Stomach (tissue), 9 donors: ENCODE measurements around the gene DLX4. TPM values are rescaled to one million over a fixed set of nuclear protein-coding genes. Genes with fewer than 3 reads are reported as not detected.

ENCODE experiments used
- DNase-seq, 2 donors: peaks; one replicate each; pipeline versions ENCODE4 v3.0.0 to v3.0.0-alpha.2; 2013 to 2019
- H3K27ac ChIP-seq, 5 donors: fragments of 200-600 bp in 4 of 5; sonication (generic) in 4 of 5; one replicate each; pipeline ENCODE4 v1.5.1; 2013 to 2019; ENCODE audit warnings: mild to moderate bottlenecking in 1 of 5, moderate library complexity in 1 of 5
- H3K27me3 ChIP-seq, 3 donors: fragments of 200-600 bp; sonication (generic); one replicate each; pipeline ENCODE4 v1.5.1; 2017 to 2019; ENCODE audit warnings: mixed run types in 1 of 3
- H3K36me3 ChIP-seq, 4 donors: fragments of 200-600 bp; sonication (generic); 1 replicate in 3 of 4; 2 replicates in 1 of 4; pipeline ENCODE4 v1.5.1; 2016 to 2019
- H3K4me1 ChIP-seq, 4 donors: fragments of 200-600 bp; sonication (generic); one replicate each; pipeline ENCODE4 v1.5.1; 2016 to 2019
- H3K4me3 ChIP-seq, 4 donors: fragments of 200-600 bp; sonication (generic) in 3 of 4; one replicate each; pipeline ENCODE4 v1.5.1; 2016 to 2019; ENCODE audit warnings: mild to moderate bottlenecking in 1 of 4
- H3K9me3 ChIP-seq, 4 donors: fragments of 200-600 bp; sonication (generic); one replicate each; pipeline ENCODE4 v1.5.1; 2016 to 2019
- EP300 ChIP-seq: sonication (generic); formaldehyde crosslinking; IDR thresholded peaks from one replicate; pipeline ENCODE4 v1.6.1; 2017; ENCODE audit warnings: antibody characterized with exemption
- POLR2A ChIP-seq, 4 donors: fragments of 450-650 bp; IDR thresholded peaks; one replicate each; pipeline ENCODE4 v1.6.1; 2016; ENCODE audit warnings: antibody characterized with exemption in 4 of 4, control low read depth in 2 of 4, mild to moderate bottlenecking in 1 of 4, moderate library complexity in 1 of 4
- POLR2AphosphoS5 ChIP-seq, 3 donors: sonication (generic); formaldehyde crosslinking; IDR thresholded peaks; one replicate each; pipeline ENCODE4 v1.6.1; 2016; ENCODE audit warnings: antibody characterized with exemption in 3 of 3
- WGBS, 5 donors: extraction: QIAGEN DNeasy Blood & Tissue Kit in 3 of 5; methylation state at CpG; one replicate each; pipeline versions ENCODE4 v1.1.5 to v1.1.7; 2013 to 2018; 5-methylcytosine and 5-hydroxymethylcytosine counted together
- intact Hi-C: fragments of 100-400 bp; cut with DNase I; formaldehyde crosslinking; loops from one replicate; pipeline ENCODE4 v1.15.1; 2023; ENCODE audit warnings: low total_unique reads
- polyA plus RNA-seq, 3 donors: library from polyadenylated mRNA; stranded (reverse); fragments of 200-250 nt; gene quantifications; one replicate each; pipeline ENCODE4 v1.2.3, GENCODE V29; 2013
- total RNA-seq, 5 donors: library from RNA; depleted of rRNA; stranded (reverse); fragments of >200 nt; gene quantifications; one replicate each; pipeline versions ENCODE4 v1.1.0 to v1.2.3, GENCODE V29; 2014 to 2016
- TF ChIP-seq, protein P1 (sequence below), 7 experiments: fragments of 450-650 bp in 4 of 7; fragments of 200-600 bp in 3 of 7; sonication (generic) in 3 of 7; IDR thresholded peaks; one replicate each; pipeline ENCODE4 v1.5.1; 2016 to 2019; ENCODE audit warnings: antibody characterized with exemption in 7 of 7, control low read depth in 2 of 7, mild to moderate bottlenecking in 1 of 7
- donor health status: healthy with polysubstance abuse.
- donor health status: Bipolar disorder and iron deficiency.
- donor health status: healthy.

The DLX4 gene
- total and polyA plus RNA-seq, 8 donors = 0.31 to 0.40 TPM; not detected in 6

DNA sequence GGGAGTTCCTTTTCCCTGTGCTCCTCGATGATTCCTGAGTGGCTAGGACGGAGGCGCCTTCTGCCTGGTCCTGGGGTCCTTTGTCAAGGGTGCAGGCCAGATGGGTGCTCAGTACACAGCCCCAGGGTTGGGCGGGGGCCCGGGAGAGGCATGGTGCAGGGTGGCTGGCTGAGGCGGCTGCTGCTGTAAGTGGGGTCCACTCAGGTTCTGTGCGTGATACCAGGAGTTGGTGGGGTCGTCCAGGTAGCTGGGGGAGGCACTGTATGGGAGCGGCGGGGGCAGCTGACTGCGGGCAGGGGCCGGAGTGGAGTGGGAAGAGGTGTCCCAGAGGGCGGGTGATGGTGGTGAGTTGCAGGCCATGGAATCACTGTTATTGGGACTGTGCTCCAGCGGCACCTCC is 22.4 kb downstream of the DLX4 start:
- no peak for DNase-seq
- intact Hi-C loops = loop anchor here (5.0 kb wide), 2 partner anchors 109 to 434 kb away; no protein-coding TSS in a partner anchor
- TF ChIP-seq EP300 (no peak), POLR2A (IDR thresholded peaks at IDR 0.05) (no peak), POLR2AphosphoS5 (IDR thresholded peaks at IDR 0.05) (no peak)
- TF ChIP-seq, protein P1, sequence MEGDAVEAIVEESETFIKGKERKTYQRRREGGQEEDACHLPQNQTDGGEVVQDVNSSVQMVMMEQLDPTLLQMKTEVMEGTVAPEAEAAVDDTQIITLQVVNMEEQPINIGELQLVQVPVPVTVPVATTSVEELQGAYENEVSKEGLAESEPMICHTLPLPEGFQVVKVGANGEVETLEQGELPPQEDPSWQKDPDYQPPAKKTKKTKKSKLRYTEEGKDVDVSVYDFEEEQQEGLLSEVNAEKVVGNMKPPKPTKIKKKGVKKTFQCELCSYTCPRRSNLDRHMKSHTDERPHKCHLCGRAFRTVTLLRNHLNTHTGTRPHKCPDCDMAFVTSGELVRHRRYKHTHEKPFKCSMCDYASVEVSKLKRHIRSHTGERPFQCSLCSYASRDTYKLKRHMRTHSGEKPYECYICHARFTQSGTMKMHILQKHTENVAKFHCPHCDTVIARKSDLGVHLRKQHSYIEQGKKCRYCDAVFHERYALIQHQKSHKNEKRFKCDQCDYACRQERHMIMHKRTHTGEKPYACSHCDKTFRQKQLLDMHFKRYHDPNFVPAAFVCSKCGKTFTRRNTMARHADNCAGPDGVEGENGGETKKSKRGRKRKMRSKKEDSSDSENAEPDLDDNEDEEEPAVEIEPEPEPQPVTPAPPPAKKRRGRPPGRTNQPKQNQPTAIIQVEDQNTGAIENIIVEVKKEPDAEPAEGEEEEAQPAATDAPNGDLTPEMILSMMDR (IDR thresholded peaks at IDR 0.05) = no peak
- WGBS, 5 donors = 80 to 87% (median 82%) methylated on average over 12 to 14 of the region's 14 CpGs
- H3K4me3 ChIP-seq = no peak overlapping the region
- H3K4me1 ChIP-seq = peaks cover 21 to 43% (median 34%) of the 10 kb centered on the region in 4 donors
- no peaks in the 10 kb centered on the region for H3K9me3 ChIP-seq
- no peak overlapping the region for H3K27ac ChIP-seq
- no peaks in the 10 kb centered on the region for H3K36me3 ChIP-seq
- H3K27me3 ChIP-seq = peaks cover 4 to 100% (median 94%) of the 10 kb centered on the region in 3 donors

DNA sequence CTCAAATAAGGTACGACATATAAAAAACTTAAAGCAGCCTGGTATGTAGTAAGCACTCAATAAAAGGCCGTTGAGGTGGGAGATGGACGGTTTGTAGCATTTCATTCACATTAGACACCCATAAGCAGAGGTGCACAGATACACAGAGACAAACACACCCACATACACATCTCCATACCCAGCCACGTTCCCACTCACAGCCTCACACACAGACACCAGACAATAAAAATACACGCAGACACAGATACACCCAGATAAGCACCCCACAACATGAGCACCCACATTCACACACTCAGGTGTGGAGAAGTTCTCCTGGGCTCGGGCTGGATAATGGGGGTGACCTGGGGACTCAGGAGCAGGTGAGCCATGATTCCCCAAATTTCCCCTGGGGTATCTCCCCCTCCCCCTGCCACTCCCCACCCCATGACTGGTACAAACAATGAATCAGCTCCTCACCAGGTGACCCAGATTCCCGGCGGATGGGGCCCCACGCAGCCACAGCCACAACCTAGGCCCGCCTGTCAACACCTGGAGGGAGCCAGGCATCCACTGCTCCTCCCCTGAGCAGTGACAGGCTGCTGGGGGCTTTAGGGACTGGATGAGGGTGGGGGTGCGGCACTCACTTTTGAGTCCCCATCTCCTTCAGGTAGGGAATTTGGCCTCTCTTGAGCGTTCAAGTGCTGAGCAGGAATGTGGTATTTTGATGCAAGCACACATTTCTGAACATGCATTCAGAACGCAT is 23.4 kb downstream of the DLX4 start:
- H3K4me1 ChIP-seq = peaks cover 28 to 52% (median 43%) of the 10 kb centered on the region in 4 donors
- peaks cover 2 to 100% (median 93%) of the 10 kb centered on the region in 3 donors for H3K27me3 ChIP-seq
- whole genome bisulfite sequencing, 5 donors = 75 to 85% (median 83%) methylated on average over 13 of the region's 13 CpGs
- no peak for TF ChIP-seq POLR2A (IDR thresholded peaks at IDR 0.05)
- no peak for TF ChIP-seq EP300
- TF ChIP-seq POLR2AphosphoS5 (IDR thresholded peaks at IDR 0.05) = no peak
- TF ChIP-seq, protein P1 (IDR thresholded peaks at IDR 0.05) = no peak
- intact Hi-C loops = loop anchor here (5.0 kb wide), 2 partner anchors 110 to 435 kb away; no protein-coding TSS in a partner anchor
- no peaks in the 10 kb centered on the region for H3K9me3 ChIP-seq
- no peak for DNase-seq
- H3K27ac ChIP-seq = no peak overlapping the region
- H3K4me3 ChIP-seq = no peak overlapping the region
- H3K36me3 ChIP-seq = no peaks in the 10 kb centered on the region

DNA sequence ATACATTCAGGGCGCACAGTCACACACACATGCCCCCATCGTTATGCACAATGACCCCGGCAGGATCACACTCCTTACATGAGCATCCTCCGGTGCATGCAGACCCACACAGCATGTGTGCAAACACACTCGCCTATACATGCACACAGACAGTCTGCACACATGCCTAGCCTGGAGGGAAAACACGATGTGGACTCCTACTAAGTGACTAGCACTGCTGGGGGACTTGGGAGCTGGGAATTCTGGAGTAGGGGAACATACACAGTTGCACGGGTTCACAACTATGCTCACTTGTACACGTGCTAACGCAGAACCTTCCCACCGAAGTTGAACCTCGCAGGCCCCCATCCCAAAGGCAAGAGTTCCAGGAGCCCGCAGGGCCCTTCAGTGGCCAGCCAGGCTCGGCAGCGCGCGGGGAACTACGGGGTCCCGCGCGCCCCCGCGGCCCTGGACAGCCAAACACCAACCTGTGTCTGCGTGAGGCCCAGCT is 24.0 kb downstream of the DLX4 start:
- peaks cover 0 to 100% (median 88%) of the 10 kb centered on the region in 3 donors for H3K27me3 ChIP-seq
- peaks cover 28 to 46% (median 42%) of the 10 kb centered on the region in 4 donors for H3K4me1 ChIP-seq
- intact Hi-C loops = loop anchor here (5.0 kb wide), 2 partner anchors 111 to 436 kb away; no protein-coding TSS in a partner anchor
- 19 to 55% (median 27%) methylated on average over 11 to 23 of the region's 23 CpGs for WGBS, 5 donors
- no peaks in the 10 kb centered on the region for H3K36me3 ChIP-seq
- no peak for DNase-seq
- no peak overlapping the region for H3K27ac ChIP-seq
- no peaks in the 10 kb centered on the region for H3K9me3 ChIP-seq
- TF ChIP-seq EP300 (no peak), POLR2AphosphoS5 (IDR thresholded peaks at IDR 0.05) (no peak), POLR2A (IDR thresholded peaks at IDR 0.05) (no peak)
- TF ChIP-seq, protein P1 (IDR thresholded peaks at IDR 0.05) = no peak
- peak overlapping the region; percentile 46 to 55 (median 53) for H3K4me3 ChIP-seq

DNA sequence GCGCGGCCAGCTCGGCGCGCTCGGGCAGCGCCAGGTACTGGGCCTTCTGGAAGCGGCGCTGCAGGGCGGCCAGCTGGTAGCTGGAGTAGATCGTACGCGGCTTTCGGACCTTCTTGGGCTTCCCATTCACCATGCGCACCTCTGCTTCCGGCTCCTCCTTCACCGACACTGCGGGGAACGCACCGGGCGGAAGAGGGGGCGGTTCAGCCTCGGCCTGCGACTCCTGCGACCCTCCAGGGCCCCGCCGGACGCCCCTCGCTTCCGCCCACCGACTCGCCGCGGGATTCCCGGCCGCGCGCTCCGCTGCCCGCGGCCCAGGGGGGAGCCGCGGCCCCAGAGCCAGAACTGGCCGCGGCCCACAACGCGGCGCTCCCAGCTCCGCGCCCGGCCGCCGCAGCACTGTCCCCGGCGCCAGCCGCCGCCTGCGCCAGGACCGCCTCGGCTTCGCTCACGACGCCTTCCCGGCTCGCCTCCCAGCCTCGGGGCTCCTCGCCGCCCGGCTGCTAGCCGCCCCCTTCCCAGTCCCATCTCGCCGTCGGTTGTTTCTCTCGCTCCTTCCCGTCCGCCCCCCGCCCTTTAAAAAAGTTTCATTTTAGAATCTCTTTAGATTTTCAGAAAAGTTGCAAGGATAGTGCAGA is 24.6 kb downstream of the DLX4 start:
- Histone ChIP-seq H3K27ac (no peak overlapping the region), H3K9me3 (no peaks in the 10 kb centered on the region), H3K27me3 (peaks cover under 1 to 99% (median 82%) of the 10 kb centered on the region in 3 donors), H3K4me3 (peak overlapping the region; percentile 46 to 55 (median 53)), H3K4me1 (peaks cover 28 to 46% (median 41%) of the 10 kb centered on the region in 4 donors), H3K36me3 (no peaks in the 10 kb centered on the region)
- 0 to 2% (median 1%) methylated on average over 29 to 77 of the region's 77 CpGs for WGBS, 5 donors
- intact Hi-C loops = loop anchor here (5.0 kb wide), 2 partner anchors 111 to 436 kb away; no protein-coding TSS in a partner anchor
- TF ChIP-seq POLR2AphosphoS5 (IDR thresholded peaks at IDR 0.05) (no peak), POLR2A (IDR thresholded peaks at IDR 0.05) (no peak), EP300 (no peak)
- TF ChIP-seq, protein P1 (IDR thresholded peaks at IDR 0.05) = no peak
- DNase-seq = peak; percentile 43 to 74
